ENCODE measurements around the gene MAMLD1. TPM values are rescaled to one million over a fixed set of nuclear protein-coding genes. Genes with fewer than 3 reads are reported as not detected.

MAMLD1 gene
- total RNA-seq, 4 donors from 2014 or later = 4.5 to 10.3 (median 6.2) TPM

DNA sequence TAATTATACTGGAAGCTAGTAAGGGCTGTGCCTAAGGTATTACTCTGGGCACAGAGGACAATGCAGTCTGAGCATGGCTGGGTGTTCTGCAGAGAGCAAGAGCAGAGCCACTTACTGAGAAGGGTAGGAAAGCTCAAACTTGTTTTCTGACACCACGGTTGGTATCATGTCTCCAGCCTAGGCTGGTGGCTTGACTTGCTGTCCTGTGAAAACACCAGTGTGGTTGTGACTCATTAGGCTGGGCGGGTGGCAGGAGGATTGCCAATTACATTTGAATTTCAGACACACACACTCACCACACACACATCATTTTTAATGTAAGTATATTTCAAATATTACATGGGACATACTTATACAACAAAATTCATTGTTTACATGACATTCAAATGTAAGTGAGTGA lies 185.6 kb downstream of the MAMLD1 start:
- ATAC-seq (ENCODE audit: low FRiP score) (no peak), DNase-seq (ENCODE audit: low spot score) (no peak)
- TF ChIP-seq, protein P1, sequence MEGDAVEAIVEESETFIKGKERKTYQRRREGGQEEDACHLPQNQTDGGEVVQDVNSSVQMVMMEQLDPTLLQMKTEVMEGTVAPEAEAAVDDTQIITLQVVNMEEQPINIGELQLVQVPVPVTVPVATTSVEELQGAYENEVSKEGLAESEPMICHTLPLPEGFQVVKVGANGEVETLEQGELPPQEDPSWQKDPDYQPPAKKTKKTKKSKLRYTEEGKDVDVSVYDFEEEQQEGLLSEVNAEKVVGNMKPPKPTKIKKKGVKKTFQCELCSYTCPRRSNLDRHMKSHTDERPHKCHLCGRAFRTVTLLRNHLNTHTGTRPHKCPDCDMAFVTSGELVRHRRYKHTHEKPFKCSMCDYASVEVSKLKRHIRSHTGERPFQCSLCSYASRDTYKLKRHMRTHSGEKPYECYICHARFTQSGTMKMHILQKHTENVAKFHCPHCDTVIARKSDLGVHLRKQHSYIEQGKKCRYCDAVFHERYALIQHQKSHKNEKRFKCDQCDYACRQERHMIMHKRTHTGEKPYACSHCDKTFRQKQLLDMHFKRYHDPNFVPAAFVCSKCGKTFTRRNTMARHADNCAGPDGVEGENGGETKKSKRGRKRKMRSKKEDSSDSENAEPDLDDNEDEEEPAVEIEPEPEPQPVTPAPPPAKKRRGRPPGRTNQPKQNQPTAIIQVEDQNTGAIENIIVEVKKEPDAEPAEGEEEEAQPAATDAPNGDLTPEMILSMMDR (IDR thresholded peaks at IDR 0.05) = no peak

DNA sequence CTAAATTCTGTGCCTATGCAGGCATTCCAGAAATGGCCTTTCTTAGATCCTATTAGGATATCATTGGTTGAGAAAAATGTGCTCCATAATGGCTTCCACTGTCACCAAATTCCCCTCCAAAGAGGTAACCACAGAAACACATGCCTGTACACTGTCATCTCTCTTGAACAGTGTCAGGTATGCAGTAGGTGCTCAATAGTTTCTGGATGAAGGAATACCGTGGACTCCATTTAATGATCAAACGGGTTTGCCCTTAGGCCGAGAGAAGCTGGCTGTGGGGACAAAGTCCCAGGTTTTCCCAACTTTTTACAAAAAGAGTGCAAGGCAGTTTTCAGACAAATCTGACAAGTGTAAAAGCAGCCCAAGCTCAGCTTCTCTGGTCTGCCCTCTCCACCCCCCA lies 188.8 kb downstream of the MAMLD1 start:
- DNase-seq (ENCODE audit: low spot score) (no peak), ATAC-seq (ENCODE audit: low FRiP score) (no peak)
- TF ChIP-seq, protein P1 (IDR thresholded peaks at IDR 0.05) = no peak

DNA sequence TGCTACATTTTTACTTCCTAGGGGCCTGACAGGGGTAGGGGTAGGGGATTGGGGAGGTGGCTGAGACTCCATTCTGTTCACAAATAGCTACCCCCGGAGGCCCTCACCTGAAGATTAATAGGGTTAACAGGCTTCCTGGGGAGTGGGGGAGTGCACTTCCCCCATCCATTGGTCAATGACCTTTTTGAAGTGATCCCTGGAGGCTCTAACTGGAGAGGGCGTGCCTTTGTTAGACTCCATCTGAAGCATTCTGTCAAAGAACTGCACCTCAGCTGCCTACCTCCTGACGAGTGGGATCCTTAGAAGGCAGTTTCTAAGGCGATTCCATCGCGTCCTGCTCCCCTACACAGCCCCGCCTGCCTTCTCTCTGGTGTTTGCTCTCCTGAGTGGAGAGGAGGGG lies 195.3 kb downstream of the MAMLD1 start:
- DNase-seq (ENCODE audit: low spot score) (no peak), ATAC-seq (ENCODE audit: low FRiP score) (no peak)
- TF ChIP-seq, protein P1 (IDR thresholded peaks at IDR 0.05) = no peak

Other genes with a start within 250 kb of the MAMLD1 start
- 10 to 100 TPM in 1 of 4 donors, 1 to 10 TPM in 3; 7.1 to 15.1 (median 9.3) TPM for gene MTM1, start 205.3 kb downstream of the MAMLD1 start, total RNA-seq

Measured in omental fat pad (tissue), 4 donors.